ENCODE data around the gene DAB1. TPM values are rescaled to one million over a fixed set of nuclear protein-coding genes. Genes with fewer than 3 reads are reported as not detected.
A peak's percentile ranks its signal among the peaks of the same experiment; 100 is the strongest.

The DAB1 gene
- total RNA-seq, 1 donor from 2014 or later = 14.0 TPM

DNA sequence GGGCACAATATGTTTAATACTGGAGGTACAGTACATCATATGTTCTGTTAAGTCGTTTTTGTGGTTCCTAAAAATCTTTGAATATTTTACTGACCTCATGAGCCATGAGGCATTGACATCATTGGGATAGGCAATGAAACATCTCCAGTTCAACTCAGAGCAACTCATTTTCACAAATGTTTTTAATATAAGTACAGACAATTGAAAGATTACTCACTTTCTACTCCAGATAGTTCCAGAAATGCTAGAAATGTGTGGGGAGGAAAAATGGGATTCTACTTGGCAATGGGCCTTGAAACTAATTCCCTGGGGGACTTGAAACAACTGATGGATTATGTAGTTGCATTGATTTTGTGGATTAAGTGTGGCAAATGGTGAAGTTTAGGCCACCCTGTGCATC, 450.9 kb downstream of the DAB1 start:
- peaks cover 3% of the 10 kb centered on the region for H3K9me3 Mint-ChIP-seq
- no peaks in the 10 kb centered on the region for H3K4me1 Mint-ChIP-seq
- no peaks in the 10 kb centered on the region for H3K36me3 Mint-ChIP-seq (ENCODE audit: low read depth)
- H3K4me3 Mint-ChIP-seq = no peak overlapping the region
- no peak for DNase-seq (ENCODE audit: low read depth, low spot score)
- H3K27me3 Mint-ChIP-seq (ENCODE audit: low read depth) = no peaks in the 10 kb centered on the region
- H3K27ac Mint-ChIP-seq (ENCODE audit: unreplicated experiment) = no peak overlapping the region
- TF ChIP-seq, protein P1, sequence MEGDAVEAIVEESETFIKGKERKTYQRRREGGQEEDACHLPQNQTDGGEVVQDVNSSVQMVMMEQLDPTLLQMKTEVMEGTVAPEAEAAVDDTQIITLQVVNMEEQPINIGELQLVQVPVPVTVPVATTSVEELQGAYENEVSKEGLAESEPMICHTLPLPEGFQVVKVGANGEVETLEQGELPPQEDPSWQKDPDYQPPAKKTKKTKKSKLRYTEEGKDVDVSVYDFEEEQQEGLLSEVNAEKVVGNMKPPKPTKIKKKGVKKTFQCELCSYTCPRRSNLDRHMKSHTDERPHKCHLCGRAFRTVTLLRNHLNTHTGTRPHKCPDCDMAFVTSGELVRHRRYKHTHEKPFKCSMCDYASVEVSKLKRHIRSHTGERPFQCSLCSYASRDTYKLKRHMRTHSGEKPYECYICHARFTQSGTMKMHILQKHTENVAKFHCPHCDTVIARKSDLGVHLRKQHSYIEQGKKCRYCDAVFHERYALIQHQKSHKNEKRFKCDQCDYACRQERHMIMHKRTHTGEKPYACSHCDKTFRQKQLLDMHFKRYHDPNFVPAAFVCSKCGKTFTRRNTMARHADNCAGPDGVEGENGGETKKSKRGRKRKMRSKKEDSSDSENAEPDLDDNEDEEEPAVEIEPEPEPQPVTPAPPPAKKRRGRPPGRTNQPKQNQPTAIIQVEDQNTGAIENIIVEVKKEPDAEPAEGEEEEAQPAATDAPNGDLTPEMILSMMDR (conservative IDR thresholded peaks at IDR 0.05) = no peak

- no peaks in the 10 kb centered on the region for H3K27me3 Mint-ChIP-seq (ENCODE audit: low read depth)
- no peak overlapping the region for H3K27ac Mint-ChIP-seq (ENCODE audit: unreplicated experiment)
- no peaks in the 10 kb centered on the region for H3K4me1 Mint-ChIP-seq
- peaks cover 3% of the 10 kb centered on the region for H3K9me3 Mint-ChIP-seq
- no peak for DNase-seq (ENCODE audit: low read depth, low spot score)
- TF ChIP-seq, protein P1 (conservative IDR thresholded peaks at IDR 0.05) = no peak
- no peaks in the 10 kb centered on the region for H3K36me3 Mint-ChIP-seq (ENCODE audit: low read depth)
- H3K4me3 Mint-ChIP-seq = no peak overlapping the region
Measured at GRCh38 chr1:56970280-56970679, 453.6 kb downstream of the DAB1 start.

- H3K4me1 Mint-ChIP-seq = peaks cover 4% of the 10 kb centered on the region
- H3K4me3 Mint-ChIP-seq = no peak overlapping the region
- H3K36me3 Mint-ChIP-seq (ENCODE audit: low read depth) = no peaks in the 10 kb centered on the region
- no peak for DNase-seq (ENCODE audit: low read depth, low spot score)
- H3K27ac Mint-ChIP-seq (ENCODE audit: unreplicated experiment) = no peak overlapping the region
- no peaks in the 10 kb centered on the region for H3K27me3 Mint-ChIP-seq (ENCODE audit: low read depth)
- H3K9me3 Mint-ChIP-seq = peaks cover 3% of the 10 kb centered on the region
- TF ChIP-seq, protein P1 (conservative IDR thresholded peaks at IDR 0.05) = no peak
Measured at GRCh38 chr1:56968878-56969495, 454.9 kb downstream of the DAB1 start.

DNA sequence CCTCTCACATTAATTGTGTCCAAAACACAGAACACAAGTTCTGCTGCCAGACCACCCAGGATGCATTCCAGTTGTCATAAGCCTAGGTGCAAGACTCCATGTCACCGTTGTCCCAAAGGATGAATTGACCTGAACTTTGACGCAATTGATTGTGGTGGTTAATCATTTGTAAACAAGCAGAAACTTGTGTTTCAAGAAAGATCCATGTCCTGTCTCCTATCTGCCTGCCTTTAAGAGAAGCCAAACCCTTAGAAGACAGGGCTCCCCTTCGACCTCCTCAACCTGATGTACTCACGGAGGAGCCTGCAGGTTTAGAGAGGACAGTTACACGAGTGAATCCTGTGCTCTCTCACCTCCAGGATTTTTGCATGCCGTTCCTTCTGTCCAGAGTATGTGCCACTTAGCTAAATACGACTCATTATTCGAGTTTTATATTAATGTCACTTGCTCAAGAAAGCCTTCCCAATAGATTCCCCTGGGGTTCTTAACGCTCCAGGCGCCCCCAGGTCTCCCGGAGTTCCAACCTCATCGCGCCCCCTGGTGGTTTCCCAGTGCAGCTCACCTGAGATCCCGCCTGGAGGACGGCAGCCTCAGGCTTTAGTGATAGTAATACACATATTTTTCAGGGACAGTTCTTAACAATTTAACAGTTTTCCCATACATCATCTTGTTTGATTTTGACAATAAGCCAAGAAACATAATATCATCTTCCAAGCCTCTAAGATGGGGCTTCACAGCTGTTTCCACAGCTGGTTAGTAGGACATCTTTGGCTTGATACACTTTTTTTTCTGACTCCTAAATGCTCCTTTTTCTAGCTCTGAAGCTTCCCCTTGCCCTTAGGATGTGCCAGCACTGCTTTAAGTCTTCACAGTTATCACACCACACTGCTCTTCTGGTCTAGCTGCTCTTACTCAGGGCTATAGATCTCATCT, 455.7 kb downstream of the DAB1 start:
- H3K4me1 Mint-ChIP-seq = peaks cover 4% of the 10 kb centered on the region
- no peaks in the 10 kb centered on the region for H3K27me3 Mint-ChIP-seq (ENCODE audit: low read depth)
- DNase-seq (ENCODE audit: low read depth, low spot score) = peak; percentile 54
- H3K27ac Mint-ChIP-seq (ENCODE audit: unreplicated experiment) = no peak overlapping the region
- H3K36me3 Mint-ChIP-seq (ENCODE audit: low read depth) = no peaks in the 10 kb centered on the region
- peaks cover 3% of the 10 kb centered on the region for H3K9me3 Mint-ChIP-seq
- no peak overlapping the region for H3K4me3 Mint-ChIP-seq
- TF ChIP-seq, protein P1 (conservative IDR thresholded peaks at IDR 0.05) = peak; percentile 69

DNA sequence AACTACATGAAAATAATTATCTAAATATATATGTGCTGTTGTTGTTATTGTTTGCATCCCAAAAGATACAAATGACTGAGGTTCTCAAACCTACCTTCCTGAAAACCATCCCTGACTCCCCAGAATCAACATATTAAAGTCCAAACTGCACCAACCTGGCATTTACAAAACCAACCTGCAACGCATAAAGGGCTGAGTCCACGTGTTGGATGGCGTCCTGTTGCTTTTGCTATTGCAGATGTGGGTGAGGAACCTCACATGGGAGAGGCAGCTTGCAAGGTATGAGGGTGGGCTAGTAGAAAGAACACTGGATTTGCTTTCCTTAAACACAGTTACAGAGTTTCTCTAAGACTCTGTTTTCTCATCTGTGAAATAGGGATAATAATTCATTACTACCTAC, 456.5 kb downstream of the DAB1 start:
- no peaks in the 10 kb centered on the region for H3K36me3 Mint-ChIP-seq (ENCODE audit: low read depth)
- TF ChIP-seq, protein P1 (conservative IDR thresholded peaks at IDR 0.05) = no peak
- H3K27ac Mint-ChIP-seq (ENCODE audit: unreplicated experiment) = no peak overlapping the region
- H3K9me3 Mint-ChIP-seq = peaks cover 3% of the 10 kb centered on the region
- H3K4me1 Mint-ChIP-seq = peaks cover 4% of the 10 kb centered on the region
- no peak for DNase-seq (ENCODE audit: low read depth, low spot score)
- no peak overlapping the region for H3K4me3 Mint-ChIP-seq
- H3K27me3 Mint-ChIP-seq (ENCODE audit: low read depth) = no peaks in the 10 kb centered on the region
